ENCODE measurements around the gene RNF10. TPM values are rescaled to one million over a fixed set of nuclear protein-coding genes. Genes with fewer than 3 reads are reported as not detected.
A peak's percentile ranks its signal among the peaks of the same experiment; 100 is the strongest.

RNF10 gene
- total RNA-seq, 4 donors from 2014 or later: 152 to 282 (median 247) TPM

GRCh38 chr12:120588948-120589930 is 55.1 kb downstream of the RNF10 start:
- H3K36me3 ChIP-seq: no peaks in the 10 kb centered on the region
- in situ Hi-C loops (cut with MboI; ENCODE audit: low sequenced_read_pairs in 4 of 4) (loop anchor here (5.0 to 10.0 kb wide), 3 partner anchors 56 to 126 kb away; partner anchors contain the start of genes UNC119B (in 4 of the 4) and CABP1 (in 1 of the 4)), intact Hi-C loops (cut with DNase I; ENCODE audit: low total_unique reads) (loop anchor here (2.0 to 10.0 kb wide), 3 partner anchors 98 to 316 kb away; partner anchors contain the start of genes MLEC and SPPL3)
- DNase-seq (peak; percentile 81 to 84), ATAC-seq (peak; percentile 88 to 95)
- no peaks in the 10 kb centered on the region for H3K9me3 ChIP-seq
- H3K27ac ChIP-seq: peak overlapping the region; percentile 86 to 96 (median 88)
- TF ChIP-seq POLR2A (IDR thresholded peaks at IDR 0.05) (peak in 1 of 2 donors; percentile 17), CTCF (IDR thresholded peaks at IDR 0.05 in 4 of 5, conservative IDR thresholded peaks at IDR 0.05 in 1 of 5) (no peak)
- no peaks in the 10 kb centered on the region for H3K27me3 ChIP-seq
- H3K4me1 ChIP-seq: peaks cover 15 to 21% of the 10 kb centered on the region in 2 donors
- H3K4me3 ChIP-seq: peak overlapping the region in 3 of 4 donors; percentile 14 to 32 (median 23)

GRCh38 chr12:120590741-120591407 is 56.7 kb downstream of the RNF10 start:
- in situ Hi-C loops (cut with MboI; ENCODE audit: low sequenced_read_pairs in 4 of 4): no loop called here
- no peak for ATAC-seq

GRCh38 chr12:120592121-120593049 is 58.2 kb downstream of the RNF10 start:
- Histone ChIP-seq H3K4me1 (peaks cover 15% of the 10 kb centered on the region in 2 donors), H3K27ac (no peak overlapping the region), H3K27me3 (no peaks in the 10 kb centered on the region), H3K36me3 (no peaks in the 10 kb centered on the region), H3K9me3 (no peaks in the 10 kb centered on the region), H3K4me3 (no peak overlapping the region)
- DNase-seq (no peak), ATAC-seq (no peak)
- in situ Hi-C loops (cut with MboI; ENCODE audit: low sequenced_read_pairs in 4 of 4) (no loop called here), intact Hi-C loops (cut with DNase I; ENCODE audit: low total_unique reads) (no loop called here)
- TF ChIP-seq POLR2A (IDR thresholded peaks at IDR 0.05) (no peak), CTCF (IDR thresholded peaks at IDR 0.05 in 4 of 5, conservative IDR thresholded peaks at IDR 0.05 in 1 of 5) (no peak)

More at GRCh38 chr12:120590741-120591407, 56.7 kb downstream of the RNF10 start:
- Histone ChIP-seq H3K27ac (peak overlapping the region in 1 of 4 donors; percentile 96), H3K36me3 (no peaks in the 10 kb centered on the region), H3K9me3 (no peaks in the 10 kb centered on the region), H3K4me3 (no peak overlapping the region), H3K27me3 (no peaks in the 10 kb centered on the region), H3K4me1 (peaks cover 15% of the 10 kb centered on the region in 2 donors)
- no peak for DNase-seq
- TF ChIP-seq POLR2A (IDR thresholded peaks at IDR 0.05): no peak
- TF ChIP-seq CTCF (IDR thresholded peaks at IDR 0.05 in 4 of 5, conservative IDR thresholded peaks at IDR 0.05 in 1 of 5): no peak
- intact Hi-C loops (cut with DNase I; ENCODE audit: low total_unique reads): no loop called here

GRCh38 chr12:120596901-120597300 is 62.7 kb downstream of the RNF10 start:
- intact Hi-C loops (cut with DNase I; ENCODE audit: low total_unique reads): no loop called here
- Histone ChIP-seq H3K4me1 (peaks cover 0 to 5% of the 10 kb centered on the region in 2 donors), H3K27me3 (no peaks in the 10 kb centered on the region), H3K27ac (no peak overlapping the region), H3K9me3 (no peaks in the 10 kb centered on the region), H3K36me3 (no peaks in the 10 kb centered on the region), H3K4me3 (no peak overlapping the region)
- ATAC-seq: no peak
- in situ Hi-C loops (cut with MboI; ENCODE audit: low sequenced_read_pairs in 4 of 4): no loop called here
- no peak for DNase-seq
- no peak for TF ChIP-seq POLR2A (IDR thresholded peaks at IDR 0.05)
- TF ChIP-seq CTCF (IDR thresholded peaks at IDR 0.05 in 4 of 5, conservative IDR thresholded peaks at IDR 0.05 in 1 of 5): no peak

Measured in gastrocnemius medialis (tissue), 4 donors.